K562 (cell line): Measurements from ENCODE around the gene MLN. TPM values are rescaled to one million over a fixed set of nuclear protein-coding genes. Genes with fewer than 3 reads are reported as not detected.
A peak's percentile ranks its signal among the peaks of the same experiment; 100 is the strongest.

Source experiments
- CREB3L1 ChIP-seq: fragments of 450-650 bp; IDR thresholded peaks from 2 replicates; pipeline ENCODE4 v1.6.1; 2014; ENCODE audit warnings: low read depth, mild to moderate bottlenecking, moderate library complexity, borderline replicate concordance
- CUX1 ChIP-seq: fragments of 200-800 bp; sonication (Bioruptor generic); IDR thresholded peaks from 2 replicates; pipeline ENCODE4 v1.6.1; 2016; ENCODE audit warnings: missing genetic modification characterization, missing compliant biosample characterization
- KLF6 ChIP-seq: fragments of 250-450 bp; sonication (Bioruptor Pico); IDR thresholded peaks from 2 replicates; pipeline ENCODE4 v1.4.0; 2020; ENCODE audit warnings: mild to moderate bottlenecking, moderate library complexity, borderline replicate concordance
- MXI1 ChIP-seq: IDR thresholded peaks from 2 replicates; pipeline ENCODE4 v1.6.1; 2011; ENCODE audit warnings: low read depth, mild to moderate bottlenecking, improper control_type of control experiment, low read length
- PTRF ChIP-seq: fragments of 450-650 bp; IDR thresholded peaks from 2 replicates; pipeline ENCODE4 v1.6.1; 2016; ENCODE audit warnings: mild to moderate bottlenecking, missing genetic modification characterization, missing compliant biosample characterization
- U2AF1 ChIP-seq: fragments of 200-400 bp; formaldehyde crosslinking; optimal IDR thresholded peaks from 2 replicates; pipeline ENCODE3; 2017; ENCODE audit warnings: mild to moderate bottlenecking, low read depth, low read length, moderate library complexity
- ZKSCAN1 ChIP-seq: fragments of 150-350 bp; IDR thresholded peaks from 2 replicates; pipeline ENCODE4 v1.6.1; 2016; ENCODE audit warnings: low read depth, low read length
- ZNF3 ChIP-seq: fragments of 250-450 bp; sonication (Bioruptor Pico); IDR thresholded peaks from 2 replicates; pipeline ENCODE4 v1.5.0; 2021; ENCODE audit warnings: mild to moderate bottlenecking, moderate library complexity
- ZNF318 ChIP-seq, 2 experiments: fragments of 450-650 bp; IDR thresholded peaks; 2 replicates each; pipeline ENCODE4 v1.6.1; 2016; ENCODE audit warnings: mild to moderate bottlenecking in 2 of 2, borderline replicate concordance in 1 of 2, low read depth in 1 of 2, moderate library complexity in 1 of 2
- polyA plus RNA-seq, 8 experiments: library from polyadenylated mRNA; depleted of rRNA in 4 of 8; stranded (reverse) in 5 of 8; unstranded in 3 of 8; fragments of >200 nt; fragmentation: Nextera tagmentation in 2 of 8; fragmentation: Illumina TruSeq in 1 of 8; extraction: Ambion mirVana in 2 of 8; extraction: Trizol in 1 of 8; gene quantifications; 2 replicates each; pipeline versions ENCODE4 v1.2.1 to v1.2.3, GENCODE V29; 2011 to 2014; ENCODE audit warnings: inconsistent platforms in 1 of 8, missing spikeins in 1 of 8
- total RNA-seq, 7 experiments: library from RNA; depleted of rRNA in 6 of 7; stranded (reverse); fragments of >200 nt in 6 of 7; fragmentation: Illumina TruSeq in 2 of 7; extraction: Trizol in 2 of 7; gene quantifications; 2 replicates each; pipeline versions ENCODE4 v1.2.1 to v1.2.3, GENCODE V29; 2011 to 2021; ENCODE audit warnings: low replicate concordance in 1 of 7

The MLN gene
- total and polyA plus RNA-seq, 9 of the 15 experiments (the other 6 are each of a cell fraction or from before 2014, with no cell fraction given), result not detected

GRCh38 chr6:33840048-33840926, 36.5 kb upstream of the MLN start (continued):
- TF ChIP-seq ZNF318 (IDR thresholded peaks at IDR 0.05; ENCODE audit: borderline replicate concordance in 1 of 2, low read depth in 1 of 2) (peak in 1 of 2 experiments; percentile 93; a peak in 2 of 4 replicates), CUX1 (CRISPR knock-in tag) (peak; percentile 88; the same call in 1 of the 2 replicates), KLF6 (CRISPR knock-in tag) (0 out of 2 replicates have a peak, but pooled peaks have one; percentile 25), U2AF1 (no peak), MXI1 (no peak), PTRF (tag) (no peak), ZKSCAN1 (no peak), CREB3L1 (peak; percentile 74; the same call in 1 of the 2 replicates), ZNF3 (CRISPR knock-in tag) (no peak)
